Mammary epithelial cell (primary cell): ENCODE data around the gene PRKN.

Experiments used
- EZH2 ChIP-seq: IDR thresholded peaks from 2 replicates; pipeline ENCODE4 v1.6.1; 2012; ENCODE audit warnings: low read length, inconsistent platforms, borderline replicate concordance
- TF ChIP-seq, protein P1 (sequence below), 2 donors: IDR thresholded peaks in 1 of 2; conservative IDR thresholded peaks in 1 of 2; 2 replicates each; pipeline ENCODE4 v1.5.1; 2011 to 2012; ENCODE audit warnings: inconsistent platforms in 2 of 2, low read length in 2 of 2, mild to moderate bottlenecking in 2 of 2, control low read depth in 1 of 2, low read depth in 1 of 2; ENCODE audit not compliant: insufficient read depth in 1 of 2; ENCODE audit errors: extremely low read depth in 1 of 2

- TF ChIP-seq, protein P1, sequence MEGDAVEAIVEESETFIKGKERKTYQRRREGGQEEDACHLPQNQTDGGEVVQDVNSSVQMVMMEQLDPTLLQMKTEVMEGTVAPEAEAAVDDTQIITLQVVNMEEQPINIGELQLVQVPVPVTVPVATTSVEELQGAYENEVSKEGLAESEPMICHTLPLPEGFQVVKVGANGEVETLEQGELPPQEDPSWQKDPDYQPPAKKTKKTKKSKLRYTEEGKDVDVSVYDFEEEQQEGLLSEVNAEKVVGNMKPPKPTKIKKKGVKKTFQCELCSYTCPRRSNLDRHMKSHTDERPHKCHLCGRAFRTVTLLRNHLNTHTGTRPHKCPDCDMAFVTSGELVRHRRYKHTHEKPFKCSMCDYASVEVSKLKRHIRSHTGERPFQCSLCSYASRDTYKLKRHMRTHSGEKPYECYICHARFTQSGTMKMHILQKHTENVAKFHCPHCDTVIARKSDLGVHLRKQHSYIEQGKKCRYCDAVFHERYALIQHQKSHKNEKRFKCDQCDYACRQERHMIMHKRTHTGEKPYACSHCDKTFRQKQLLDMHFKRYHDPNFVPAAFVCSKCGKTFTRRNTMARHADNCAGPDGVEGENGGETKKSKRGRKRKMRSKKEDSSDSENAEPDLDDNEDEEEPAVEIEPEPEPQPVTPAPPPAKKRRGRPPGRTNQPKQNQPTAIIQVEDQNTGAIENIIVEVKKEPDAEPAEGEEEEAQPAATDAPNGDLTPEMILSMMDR (conservative IDR thresholded peaks at IDR 0.05 in 1 of 2, IDR thresholded peaks at IDR 0.05 in 1 of 2; ENCODE audit: extremely low read depth in 1 of 2, insufficient read depth in 1 of 2, low read depth in 1 of 2, low read length in 2 of 2) = no peak
- TF ChIP-seq EZH2 = no peak
Measured at GRCh38 chr6:162416307-162416706, 311.3 kb downstream of the PRKN start.
